ENCODE measurements around the gene CLC. TPM values are rescaled to one million over a fixed set of nuclear protein-coding genes. Genes with fewer than 3 reads are reported as not detected.

The CLC gene
- total RNA-seq, 2 donors from 2014 or later = not detected

GRCh38 chr19:39759457-39760184 lies 21.8 kb upstream of the CLC start:
- Mint-ChIP-seq H3K36me3 (ENCODE audit: low read depth) (no peaks in the 10 kb centered on the region), H3K27ac (no peak overlapping the region), H3K4me3 (no peak overlapping the region), H3K27me3 (ENCODE audit: insufficient read depth) (peaks cover 9% of the 10 kb centered on the region), H3K9me3 (no peaks in the 10 kb centered on the region), H3K4me1 (no peaks in the 10 kb centered on the region)
- 89 to 100% methylated on average over 1 to 4 of the region's 4 CpGs for WGBS, 2 experiments (ENCODE audit: insufficient coverage in 1 of 2, insufficient read length in 1 of 2)
- no peak for DNase-seq
- Histone ChIP-seq H3K27me3 (ENCODE audit: control insufficient read depth, insufficient read depth, low read length, poor library complexity, severe bottlenecking) (peaks cover 54% of the 10 kb centered on the region), H3K27ac (ENCODE audit: low read depth, low read length) (no peak overlapping the region), H3K4me1 (ENCODE audit: control insufficient read depth, insufficient read depth, low read length) (no peaks in the 10 kb centered on the region), H3K9me3 (ENCODE audit: control insufficient read depth, low read length) (no peaks in the 10 kb centered on the region), H3K4me3 (ENCODE audit: low read length) (no peak overlapping the region), H3K36me3 (ENCODE audit: control insufficient read depth, insufficient read depth, low read length) (no peaks in the 10 kb centered on the region), H3K9ac (ENCODE audit: extremely low read depth, low read length, poor library complexity, severe bottlenecking) (no peak overlapping the region)
- no peak for TF ChIP-seq CTCF (conservative IDR thresholded peaks at IDR 0.05)

- no peak overlapping the region for H3K9ac ChIP-seq (ENCODE audit: extremely low read depth, low read length, poor library complexity, severe bottlenecking)
- TF ChIP-seq CTCF (conservative IDR thresholded peaks at IDR 0.05) = no peak
- Mint-ChIP-seq H3K4me1 (no peaks in the 10 kb centered on the region), H3K9me3 (no peaks in the 10 kb centered on the region), H3K27ac (no peak overlapping the region), H3K4me3 (no peak overlapping the region), H3K27me3 (ENCODE audit: insufficient read depth) (peaks cover 9% of the 10 kb centered on the region), H3K36me3 (ENCODE audit: low read depth) (no peaks in the 10 kb centered on the region)
- H3K27ac ChIP-seq (ENCODE audit: low read depth, low read length) = no peak overlapping the region
- no peak for DNase-seq
- no peak overlapping the region for H3K4me3 ChIP-seq (ENCODE audit: low read length)
- H3K27me3 ChIP-seq (ENCODE audit: control insufficient read depth, insufficient read depth, low read length, poor library complexity, severe bottlenecking) = peaks cover 69% of the 10 kb centered on the region
- 67% methylated on average over 3 of the region's 3 CpGs for WGBS, 2 experiments (ENCODE audit: insufficient coverage in 1 of 2, insufficient read length in 1 of 2)
- H3K36me3 ChIP-seq (ENCODE audit: control insufficient read depth, insufficient read depth, low read length) = no peaks in the 10 kb centered on the region
- no peaks in the 10 kb centered on the region for H3K9me3 ChIP-seq (ENCODE audit: control insufficient read depth, low read length)
- H3K4me1 ChIP-seq (ENCODE audit: control insufficient read depth, insufficient read depth, low read length) = no peaks in the 10 kb centered on the region
These were observed 17.1 kb upstream of the CLC start for GRCh38 chr19:39754971-39755370.

- Histone ChIP-seq H3K4me1 (ENCODE audit: control insufficient read depth, insufficient read depth, low read length) (no peaks in the 10 kb centered on the region), H3K36me3 (ENCODE audit: control insufficient read depth, insufficient read depth, low read length) (no peaks in the 10 kb centered on the region), H3K27me3 (ENCODE audit: control insufficient read depth, insufficient read depth, low read length, poor library complexity, severe bottlenecking) (peaks cover 64% of the 10 kb centered on the region), H3K9ac (ENCODE audit: extremely low read depth, low read length, poor library complexity, severe bottlenecking) (no peak overlapping the region), H3K27ac (ENCODE audit: low read depth, low read length) (no peak overlapping the region), H3K4me3 (ENCODE audit: low read length) (no peak overlapping the region), H3K9me3 (ENCODE audit: control insufficient read depth, low read length) (no peaks in the 10 kb centered on the region)
- DNase-seq = no peak
- no peak for TF ChIP-seq CTCF (conservative IDR thresholded peaks at IDR 0.05)
- H3K4me3 Mint-ChIP-seq = no peak overlapping the region
- H3K36me3 Mint-ChIP-seq (ENCODE audit: low read depth) = no peaks in the 10 kb centered on the region
- H3K4me1 Mint-ChIP-seq = no peaks in the 10 kb centered on the region
- WGBS, 2 experiments (ENCODE audit: insufficient coverage in 1 of 2, insufficient read length in 1 of 2) = 82% methylated on average over 1 of the region's 2 CpGs; no CpG with 5 or more reads in 1 of the 2 experiments
- H3K9me3 Mint-ChIP-seq = no peaks in the 10 kb centered on the region
- peaks cover 9% of the 10 kb centered on the region for H3K27me3 Mint-ChIP-seq (ENCODE audit: insufficient read depth)
- H3K27ac Mint-ChIP-seq = no peak overlapping the region
These were observed 16.7 kb upstream of the CLC start for GRCh38 chr19:39754544-39754943.
